ENCODE measurements around the gene LDLRAD2. TPM values are rescaled to one million over a fixed set of nuclear protein-coding genes. Genes with fewer than 3 reads are reported as not detected.

LDLRAD2 gene
- total RNA-seq, 4 donors from 2014 or later: not detected

- peak in 1 of 2 donors; percentile 51 for DNase-seq
Observed at GRCh38 chr1:21871943-21872342, 59.9 kb downstream of the LDLRAD2 start.

GRCh38 chr1:21872445-21873079 is 60.5 kb downstream of the LDLRAD2 start:
- Histone ChIP-seq H3K4me3 (no peak overlapping the region), H3K36me3 (peaks cover 0 to 69% of the 10 kb centered on the region in 2 donors), H3K27ac (no peak overlapping the region), H3K4me1 (peaks cover 9% of the 10 kb centered on the region in 2 donors), H3K9me3 (no peaks in the 10 kb centered on the region), H3K27me3 (no peaks in the 10 kb centered on the region)
- intact Hi-C loops (cut with DNase I; ENCODE audit: low total_unique reads): loop anchor here (5.0 kb wide), 1 partner anchor 90 kb away; no protein-coding TSS in a partner anchor
- no peak for ATAC-seq
- in situ Hi-C loops (cut with MboI; ENCODE audit: low sequenced_read_pairs in 4 of 4): loop anchor here in 2 of 4 donors (25.0 kb wide), 1 partner anchor 90 kb away; no protein-coding TSS in a partner anchor
- no peak for DNase-seq
- TF ChIP-seq POLR2A (IDR thresholded peaks at IDR 0.05) (no peak), CTCF (IDR thresholded peaks at IDR 0.05 in 4 of 5, conservative IDR thresholded peaks at IDR 0.05 in 1 of 5) (no peak)

More at GRCh38 chr1:21871943-21872342, 59.9 kb downstream of the LDLRAD2 start:
- no peaks in the 10 kb centered on the region for H3K27me3 ChIP-seq
- H3K4me3 ChIP-seq: no peak overlapping the region
- intact Hi-C loops (cut with DNase I; ENCODE audit: low total_unique reads): loop anchor here (5.0 kb wide), 1 partner anchor 90 kb away; no protein-coding TSS in a partner anchor
- in situ Hi-C loops (cut with MboI; ENCODE audit: low sequenced_read_pairs in 4 of 4): loop anchor here in 2 of 4 donors (25.0 kb wide), 1 partner anchor 90 kb away; no protein-coding TSS in a partner anchor
- peaks cover 0 to 65% of the 10 kb centered on the region in 2 donors for H3K36me3 ChIP-seq
- TF ChIP-seq POLR2A (IDR thresholded peaks at IDR 0.05): no peak
- TF ChIP-seq CTCF (IDR thresholded peaks at IDR 0.05 in 4 of 5, conservative IDR thresholded peaks at IDR 0.05 in 1 of 5): no peak
- H3K27ac ChIP-seq: no peak overlapping the region
- peak in 1 of 2 donors; percentile 27 for ATAC-seq
- H3K4me1 ChIP-seq: peaks cover 9% of the 10 kb centered on the region in 2 donors
- H3K9me3 ChIP-seq: no peaks in the 10 kb centered on the region

- Histone ChIP-seq H3K4me3 (no peak overlapping the region), H3K9me3 (no peaks in the 10 kb centered on the region), H3K36me3 (peaks cover 0 to 73% of the 10 kb centered on the region in 2 donors), H3K27ac (no peak overlapping the region), H3K27me3 (no peaks in the 10 kb centered on the region), H3K4me1 (peaks cover 9% of the 10 kb centered on the region in 2 donors)
- intact Hi-C loops (cut with DNase I; ENCODE audit: low total_unique reads): loop anchor here (5.0 kb wide), 1 partner anchor 89 kb away; no protein-coding TSS in a partner anchor
- in situ Hi-C loops (cut with MboI; ENCODE audit: low sequenced_read_pairs in 4 of 4): loop anchor here in 2 of 4 donors (25.0 kb wide), 1 partner anchor 89 kb away; no protein-coding TSS in a partner anchor
- no peak for ATAC-seq
- TF ChIP-seq POLR2A (IDR thresholded peaks at IDR 0.05) (no peak), CTCF (IDR thresholded peaks at IDR 0.05 in 4 of 5, conservative IDR thresholded peaks at IDR 0.05 in 1 of 5) (no peak)
- DNase-seq: no peak
Observed at GRCh38 chr1:21873174-21873573, 61.1 kb downstream of the LDLRAD2 start.

- Histone ChIP-seq H3K4me1 (peaks cover 9% of the 10 kb centered on the region in 2 donors), H3K4me3 (no peak overlapping the region), H3K27me3 (no peaks in the 10 kb centered on the region), H3K36me3 (peaks cover 0 to 74% of the 10 kb centered on the region in 2 donors), H3K9me3 (no peaks in the 10 kb centered on the region), H3K27ac (no peak overlapping the region)
- DNase-seq (no peak), ATAC-seq (no peak)
- in situ Hi-C loops (cut with MboI; ENCODE audit: low sequenced_read_pairs in 4 of 4) (loop anchor here in 2 of 4 donors (25.0 kb wide), 1 partner anchor 89 kb away; no protein-coding TSS in a partner anchor), intact Hi-C loops (cut with DNase I; ENCODE audit: low total_unique reads) (loop anchor here (5.0 kb wide), 1 partner anchor 89 kb away; no protein-coding TSS in a partner anchor)
- TF ChIP-seq CTCF (IDR thresholded peaks at IDR 0.05 in 4 of 5, conservative IDR thresholded peaks at IDR 0.05 in 1 of 5) (no peak), POLR2A (IDR thresholded peaks at IDR 0.05) (no peak)
Observed at GRCh38 chr1:21873761-21874160, 61.7 kb downstream of the LDLRAD2 start.

Measured in gastrocnemius medialis (tissue), 4 donors.